Neuron (in vitro differentiated cells): ENCODE results near the gene TCF12.

ENCODE experiments used
- H2AFZ ChIP-seq: one replicate; pipeline ENCODE4 v1.6.1; 2013; ENCODE audit warnings: low read depth, mild to moderate bottlenecking, inconsistent platforms, low read length, moderate library complexity
- H3K27me3 ChIP-seq: one replicate; pipeline ENCODE4 v1.6.1; 2013; ENCODE audit warnings: low read length; ENCODE audit not compliant: insufficient read depth
- H3K36me3 ChIP-seq: one replicate; pipeline ENCODE4 v1.6.1; 2013; ENCODE audit warnings: low read length; ENCODE audit not compliant: insufficient read depth
- H3K4me1 ChIP-seq: one replicate; pipeline ENCODE4 v1.6.1; 2013; ENCODE audit warnings: low read length; ENCODE audit not compliant: insufficient read depth
- H3K4me3 ChIP-seq: 2 replicates; pipeline ENCODE4 v1.5.1; 2013; ENCODE audit warnings: mild to moderate bottlenecking, low read length, moderate library complexity
- H3K9me3 ChIP-seq: one replicate; pipeline ENCODE4 v1.6.1; 2013; ENCODE audit warnings: low read length

Gene TCF12

DNA sequence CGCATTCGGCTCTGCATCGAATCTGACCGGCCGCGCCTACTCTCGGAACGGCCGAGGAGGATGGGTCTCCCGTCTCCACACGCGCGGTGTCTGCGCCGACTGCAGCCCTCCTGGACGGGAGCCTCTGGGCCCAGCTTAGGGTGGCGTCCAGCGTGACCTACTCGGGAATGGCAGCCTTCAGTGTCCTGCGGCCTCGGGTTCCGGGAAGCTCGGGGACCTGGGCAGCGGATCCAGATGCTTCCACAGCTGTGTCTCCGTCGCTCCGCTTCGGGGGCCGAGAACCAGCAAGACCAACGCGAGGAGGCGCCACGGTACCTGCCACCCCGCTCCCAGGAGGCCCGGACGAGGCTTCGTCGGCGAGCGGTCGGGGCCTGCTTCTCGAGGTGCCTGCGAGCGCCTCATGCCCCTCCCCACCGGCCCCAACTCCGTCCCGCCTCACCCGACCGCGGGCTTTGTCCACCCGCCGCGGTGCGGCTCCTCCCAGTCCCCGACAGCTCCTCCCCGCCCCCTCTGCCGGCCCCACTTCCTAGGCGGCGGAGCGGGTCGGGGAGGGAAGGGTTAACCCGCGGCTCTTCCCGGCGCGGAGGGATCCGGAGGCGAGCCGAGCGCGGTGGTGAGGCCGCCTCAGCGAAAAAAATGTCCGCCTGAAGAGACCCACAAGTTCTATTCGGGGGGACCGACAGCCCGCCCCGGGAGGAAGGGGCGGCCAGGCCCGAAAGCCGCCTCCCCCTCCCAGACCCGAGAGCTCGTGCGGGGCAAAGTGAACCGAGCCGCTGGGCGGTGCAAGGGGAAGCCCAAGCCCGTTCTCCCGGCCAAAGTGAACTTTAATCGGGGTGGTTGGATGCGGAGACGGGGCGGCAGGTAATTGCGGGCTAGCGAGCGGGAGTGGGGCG is at the start of gene TCF12:
Gene TCF12, plus strand, starts transcription at position 599 of the 893 bp plus-strand sequence. CDS start 1,270 bp downstream, outside the sequence.
- Histone ChIP-seq H3K4me3 (peak within 1 kb of the TSS; percentile 60), H2AFZ (peak within 1 kb of the TSS; percentile 60), H3K27me3 (no peaks in the 10 kb centered on the region), H3K4me1 (peaks cover 30% of the 10 kb centered on the region), H3K9me3 (no peaks in the 10 kb centered on the region), H3K36me3 (peaks cover 19% of the 10 kb centered on the region)

DNA sequence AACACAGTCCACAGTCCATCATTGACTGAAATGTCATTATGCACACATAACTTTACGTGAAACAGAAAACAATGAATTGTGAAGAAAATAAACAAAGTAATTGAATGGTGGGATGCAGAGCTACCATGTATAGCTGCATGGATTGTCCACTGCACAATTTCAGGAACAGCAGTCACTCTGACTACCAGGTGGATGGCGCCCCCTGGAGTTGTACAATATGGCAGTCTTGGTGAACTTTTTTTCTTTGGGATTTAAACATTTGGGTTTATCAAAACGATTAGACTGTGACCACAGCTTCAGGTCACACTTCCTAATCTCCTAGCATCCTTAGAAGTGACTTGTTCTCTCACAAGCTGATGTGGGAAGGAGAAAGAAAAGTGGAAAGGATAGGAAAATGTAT is 48.9 kb upstream of the TCF12 start:
- Histone ChIP-seq H3K4me3 (no peak overlapping the region), H3K9me3 (no peaks in the 10 kb centered on the region), H3K4me1 (peaks cover 14% of the 10 kb centered on the region), H3K36me3 (no peaks in the 10 kb centered on the region), H2AFZ (no peak overlapping the region), H3K27me3 (no peaks in the 10 kb centered on the region)

DNA sequence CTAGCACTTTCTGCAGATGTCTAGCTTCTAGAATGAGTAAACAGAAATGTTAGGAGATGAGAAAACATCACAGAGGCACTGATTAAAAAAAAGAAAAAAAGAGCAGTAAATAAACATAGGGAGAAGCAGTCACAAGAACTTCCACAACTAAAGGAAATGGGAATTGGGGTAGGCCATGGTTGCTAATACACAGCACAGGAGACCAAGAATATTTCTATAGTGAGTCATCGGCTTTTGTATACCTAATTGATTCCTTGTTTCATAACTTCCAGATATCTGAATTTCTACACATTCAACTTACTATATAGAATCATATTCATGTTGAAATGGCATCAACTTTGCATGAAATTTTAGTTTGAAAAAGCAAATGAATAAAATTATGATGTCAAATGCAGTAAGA is 47.3 kb upstream of the TCF12 start:
- H2AFZ ChIP-seq, result peak overlapping the region; percentile 68
- peaks cover 14% of the 10 kb centered on the region for H3K4me1 ChIP-seq
- H3K4me3 ChIP-seq, result no peak overlapping the region
- H3K9me3 ChIP-seq, result no peaks in the 10 kb centered on the region
- H3K27me3 ChIP-seq, result no peaks in the 10 kb centered on the region
- H3K36me3 ChIP-seq, result no peaks in the 10 kb centered on the region

DNA sequence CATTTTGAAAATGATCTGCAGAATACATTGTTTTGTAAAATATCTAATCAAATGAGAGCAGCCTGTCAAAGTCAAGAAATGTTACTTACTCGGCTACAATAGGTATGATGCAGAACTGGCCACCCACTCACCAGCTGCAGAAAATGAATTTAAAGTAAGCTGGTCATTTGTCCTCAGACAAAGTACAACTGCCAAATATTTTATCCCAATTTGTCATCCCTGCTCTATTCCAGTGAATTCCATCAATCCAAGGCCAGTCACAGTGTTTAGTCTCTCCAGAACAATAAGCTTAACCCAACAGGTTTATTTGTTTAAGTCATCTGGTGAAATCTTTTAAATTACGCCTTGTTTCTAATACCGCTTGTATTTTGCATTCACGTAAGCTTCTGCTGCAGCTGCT is 46.6 kb upstream of the TCF12 start:
- H3K4me1 ChIP-seq, result peaks cover 14% of the 10 kb centered on the region
- no peaks in the 10 kb centered on the region for H3K9me3 ChIP-seq
- H3K36me3 ChIP-seq, result no peaks in the 10 kb centered on the region
- no peaks in the 10 kb centered on the region for H3K27me3 ChIP-seq
- peak overlapping the region; percentile 12 for H3K4me3 ChIP-seq
- peak overlapping the region; percentile 68 for H2AFZ ChIP-seq

DNA sequence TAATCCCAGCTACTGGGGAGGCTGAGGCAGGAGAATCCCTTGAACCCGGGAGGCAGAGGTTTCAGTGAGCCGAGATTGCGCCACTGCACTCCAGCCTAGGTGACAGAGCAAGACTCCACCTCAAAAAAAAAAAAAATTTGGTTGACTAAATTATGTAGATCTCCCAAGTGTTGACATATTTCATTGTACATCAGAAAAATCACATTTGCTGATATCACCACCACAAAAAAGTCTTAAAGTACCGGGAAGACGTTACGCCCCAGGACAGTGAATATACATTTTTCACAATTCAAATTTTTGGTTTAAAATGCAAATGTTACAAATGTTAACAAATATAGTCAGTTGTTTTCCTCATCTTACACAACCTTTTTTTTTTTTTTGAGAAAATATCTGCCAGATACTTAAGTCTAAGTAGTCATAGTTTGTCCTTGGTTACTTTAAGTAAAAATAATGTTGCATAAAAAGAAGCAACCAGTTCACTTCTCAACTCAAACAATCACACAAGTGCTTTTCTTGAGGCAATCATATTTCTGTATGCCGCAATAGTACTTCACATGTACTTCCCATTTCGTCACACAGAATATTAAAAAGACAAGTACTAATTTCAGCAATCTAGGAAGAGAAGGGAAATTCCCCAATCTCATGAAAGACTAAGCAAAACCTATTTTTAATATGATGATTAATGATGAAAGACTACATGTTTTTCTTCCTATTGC is 41.0 kb upstream of the TCF12 start:
- Histone ChIP-seq H3K9me3 (no peaks in the 10 kb centered on the region), H3K4me3 (no peak overlapping the region), H2AFZ (no peak overlapping the region), H3K36me3 (no peaks in the 10 kb centered on the region), H3K4me1 (no peaks in the 10 kb centered on the region), H3K27me3 (no peaks in the 10 kb centered on the region)

DNA sequence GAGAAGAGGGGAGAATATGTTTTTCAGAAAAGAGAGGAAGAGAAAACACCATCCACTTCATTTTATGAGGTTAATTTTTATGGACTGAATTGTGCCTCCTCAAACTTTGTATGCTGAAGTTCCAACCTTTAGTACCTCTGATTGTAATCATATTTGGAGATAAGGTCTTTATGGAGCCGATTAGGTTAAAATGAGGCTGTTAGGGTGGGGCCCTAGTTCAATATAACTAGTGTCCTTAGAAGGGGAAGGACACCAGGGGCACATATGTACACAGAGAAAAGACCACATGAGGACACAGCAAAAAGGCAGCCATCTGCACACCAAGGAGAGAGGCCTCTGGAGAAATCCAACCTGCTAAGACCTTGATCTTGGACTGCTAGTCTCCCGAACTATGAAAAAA is 38.9 kb upstream of the TCF12 start:
- no peaks in the 10 kb centered on the region for H3K9me3 ChIP-seq
- no peaks in the 10 kb centered on the region for H3K36me3 ChIP-seq
- H3K4me1 ChIP-seq, result no peaks in the 10 kb centered on the region
- H3K27me3 ChIP-seq, result no peaks in the 10 kb centered on the region
- no peak overlapping the region for H3K4me3 ChIP-seq
- no peak overlapping the region for H2AFZ ChIP-seq

DNA sequence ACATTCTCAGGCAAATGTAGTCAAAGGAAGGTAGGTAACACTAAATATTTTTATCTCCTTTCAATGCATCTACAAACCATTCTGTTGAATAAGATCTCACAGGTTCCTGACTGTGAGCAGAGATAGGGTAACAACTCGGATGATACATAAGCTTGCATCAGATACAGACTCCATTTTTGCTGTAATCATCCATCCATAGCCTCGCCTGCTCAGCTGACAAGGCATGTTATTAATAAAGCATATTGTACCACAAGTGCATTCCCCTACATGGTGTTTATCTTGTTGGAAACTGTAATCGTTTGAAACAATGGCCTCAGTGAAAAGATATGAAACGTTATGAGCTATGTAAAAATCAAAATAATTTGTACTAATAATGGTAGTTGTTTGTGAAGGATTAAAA is 35.4 kb upstream of the TCF12 start:
- H3K9me3 ChIP-seq, result no peaks in the 10 kb centered on the region
- no peak overlapping the region for H2AFZ ChIP-seq
- peaks cover 8% of the 10 kb centered on the region for H3K4me1 ChIP-seq
- no peaks in the 10 kb centered on the region for H3K36me3 ChIP-seq
- no peaks in the 10 kb centered on the region for H3K27me3 ChIP-seq
- no peak overlapping the region for H3K4me3 ChIP-seq

DNA sequence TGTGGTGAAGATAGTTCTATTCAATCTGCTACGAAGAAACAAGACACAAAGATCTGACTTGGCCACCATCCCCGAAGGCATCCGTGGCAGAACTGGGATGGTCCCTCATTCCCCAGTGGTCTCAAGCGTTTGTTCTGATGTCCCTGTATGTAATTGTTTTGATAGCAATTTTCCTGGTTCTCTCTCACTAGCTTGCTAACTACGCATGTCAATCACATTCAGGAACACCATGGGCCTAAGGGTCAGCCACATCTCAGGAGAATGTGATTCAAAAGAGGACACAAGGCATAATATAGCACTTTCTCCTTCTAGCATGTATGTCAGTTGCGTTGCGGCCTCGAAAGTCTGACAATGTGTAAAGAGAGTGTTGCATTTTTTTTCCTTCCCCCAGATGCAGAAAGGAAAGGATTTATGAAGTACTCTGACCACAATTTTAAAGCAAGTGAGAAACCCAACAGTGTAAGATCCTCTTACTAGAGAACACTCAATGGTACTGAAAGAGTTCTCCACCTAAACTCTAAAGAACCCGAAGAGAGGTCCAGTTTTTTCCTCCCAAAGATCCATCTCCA is 32.0 kb upstream of the TCF12 start:
- Histone ChIP-seq H2AFZ (peak overlapping the region; percentile 44), H3K36me3 (no peaks in the 10 kb centered on the region), H3K27me3 (no peaks in the 10 kb centered on the region), H3K4me1 (peaks cover 16% of the 10 kb centered on the region), H3K4me3 (peak overlapping the region; percentile 81), H3K9me3 (no peaks in the 10 kb centered on the region)

DNA sequence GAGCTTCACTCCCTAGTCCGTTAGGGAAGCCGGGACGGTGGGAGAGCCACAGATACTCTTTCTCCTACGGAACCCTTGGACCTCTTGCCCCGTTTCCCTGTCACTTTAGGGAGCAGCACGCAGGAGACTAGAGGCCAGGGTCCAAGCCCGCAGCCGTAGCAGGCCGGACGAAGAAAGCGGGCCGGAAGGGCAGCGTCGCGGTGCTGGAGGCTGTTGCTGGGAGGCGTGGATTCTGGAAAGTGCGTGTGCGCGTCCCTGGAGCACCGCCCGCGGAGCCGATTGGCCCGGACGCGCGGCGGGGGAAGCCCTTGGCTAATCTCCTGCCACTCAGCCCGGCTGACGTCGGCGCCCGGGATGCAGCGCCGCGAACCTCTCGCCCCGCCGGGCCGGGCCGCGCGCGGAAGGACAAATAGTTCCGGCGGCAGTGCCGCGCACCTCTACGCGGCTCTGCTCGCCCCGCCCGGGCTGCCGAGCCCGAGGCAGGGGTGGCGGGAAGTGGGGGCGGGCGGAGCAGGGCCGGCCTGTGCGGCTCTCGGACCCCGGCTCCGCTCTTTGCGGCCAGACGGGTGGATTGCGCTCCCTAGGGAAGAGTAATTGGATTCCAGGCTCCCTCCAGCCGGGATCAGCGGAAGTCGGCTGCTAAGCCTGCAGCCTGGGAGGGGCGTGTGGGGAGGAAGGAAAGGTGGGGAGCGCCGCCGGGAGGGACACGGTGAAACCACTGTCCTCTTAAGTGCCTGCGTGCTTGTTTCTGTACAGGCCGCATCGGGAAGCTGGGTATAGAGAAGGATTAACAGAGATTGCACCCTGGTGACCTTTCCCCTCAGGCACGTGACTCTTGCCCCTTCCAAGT is 31.3 kb upstream of the TCF12 start:
- Histone ChIP-seq H3K27me3 (no peaks in the 10 kb centered on the region), H2AFZ (peak overlapping the region; percentile 44), H3K9me3 (no peaks in the 10 kb centered on the region), H3K4me3 (peak overlapping the region; percentile 81), H3K4me1 (peaks cover 16% of the 10 kb centered on the region), H3K36me3 (no peaks in the 10 kb centered on the region)

DNA sequence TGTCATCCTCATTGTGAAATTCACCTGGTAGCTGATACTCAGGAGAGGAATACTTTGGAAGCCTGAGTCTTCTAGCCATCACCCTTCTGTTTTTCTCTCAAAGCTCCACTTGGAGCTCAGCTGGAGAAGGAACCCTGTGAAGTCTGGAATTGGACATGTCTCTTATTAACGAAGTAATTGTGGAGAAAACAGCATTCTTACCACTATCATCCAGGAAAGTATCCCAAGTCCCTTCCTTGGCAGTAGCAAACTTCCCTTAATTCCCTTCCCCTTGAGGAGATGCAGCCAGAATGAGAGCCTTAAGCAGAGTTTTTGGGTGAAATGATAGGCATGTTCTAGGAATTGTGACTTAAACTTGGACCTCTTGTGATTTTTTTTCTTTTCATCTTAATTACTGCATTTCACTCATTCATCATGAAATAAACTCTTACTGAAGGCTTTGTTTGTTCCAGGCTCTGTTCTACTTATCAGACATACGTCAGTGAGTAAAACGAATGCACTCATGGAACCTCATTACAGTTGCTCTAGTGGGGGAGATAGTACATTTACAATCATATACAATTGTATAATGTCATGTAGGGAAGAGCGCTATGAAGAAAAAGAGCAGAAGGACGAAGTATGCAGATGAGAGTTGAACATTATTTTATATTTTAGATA is 30.5 kb upstream of the TCF12 start:
- Histone ChIP-seq H3K36me3 (no peaks in the 10 kb centered on the region), H3K27me3 (no peaks in the 10 kb centered on the region), H3K4me3 (peak overlapping the region; percentile 81), H3K9me3 (no peaks in the 10 kb centered on the region), H2AFZ (peak overlapping the region; percentile 41), H3K4me1 (peaks cover 16% of the 10 kb centered on the region)

DNA sequence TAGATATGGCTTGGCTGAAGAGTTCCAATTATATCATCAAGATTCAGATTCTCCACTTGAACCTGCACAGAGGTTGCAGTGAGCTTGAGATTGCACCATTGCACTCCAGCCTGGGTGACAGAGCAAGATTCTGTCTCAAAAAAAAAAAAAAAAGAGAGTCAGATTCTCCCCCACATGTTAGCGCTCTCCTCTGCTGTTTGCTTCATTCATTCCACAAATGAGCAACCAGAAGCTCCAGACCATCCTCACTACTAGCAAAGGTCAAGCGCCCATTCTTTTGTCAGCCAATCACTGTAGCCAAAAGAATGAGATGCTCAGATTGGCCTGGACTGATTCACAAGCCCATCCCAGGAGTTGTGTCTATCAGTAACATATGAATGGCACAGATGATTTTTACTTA is 28.4 kb upstream of the TCF12 start:
- Histone ChIP-seq H2AFZ (no peak overlapping the region), H3K27me3 (no peaks in the 10 kb centered on the region), H3K4me1 (peaks cover 16% of the 10 kb centered on the region), H3K36me3 (no peaks in the 10 kb centered on the region), H3K9me3 (no peaks in the 10 kb centered on the region), H3K4me3 (no peak overlapping the region)

DNA sequence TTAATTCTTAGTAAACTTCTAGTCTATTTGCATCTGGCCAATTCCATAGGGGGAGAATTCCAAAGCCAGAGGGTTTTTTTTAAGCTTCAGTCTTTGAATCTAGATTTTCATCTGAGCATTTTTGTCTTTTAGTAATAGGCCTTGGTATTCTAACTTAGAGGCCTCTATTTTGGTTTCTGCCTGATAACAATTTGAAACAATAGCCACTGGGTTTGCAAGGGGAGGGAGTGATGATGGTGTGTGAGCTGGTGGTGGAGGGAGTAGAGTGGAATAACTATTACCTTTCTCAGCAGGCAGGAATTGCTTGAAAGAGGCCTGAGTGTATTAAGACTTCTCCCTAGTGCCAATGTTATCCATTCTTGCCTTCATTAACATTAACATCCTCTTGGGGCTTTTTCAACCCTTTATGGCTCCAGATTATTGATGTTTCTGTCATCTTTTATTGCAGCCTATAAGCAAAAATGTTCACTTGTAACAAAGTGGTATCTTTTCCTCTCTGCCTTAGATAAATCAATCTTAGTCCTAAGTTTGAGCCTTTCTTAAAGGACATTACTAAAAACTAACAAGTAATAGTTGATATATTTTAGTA is 26.5 kb upstream of the TCF12 start:
- Histone ChIP-seq H2AFZ (no peak overlapping the region), H3K4me3 (no peak overlapping the region), H3K4me1 (peaks cover 11% of the 10 kb centered on the region), H3K9me3 (no peaks in the 10 kb centered on the region), H3K27me3 (no peaks in the 10 kb centered on the region), H3K36me3 (no peaks in the 10 kb centered on the region)
